NCI-H2081 treated with DMSO at 0.1 percent for 48 hours (cell line): ENCODE measurements around the gene NOD1.
A peak's percentile ranks its signal among the peaks of the same experiment; 100 is the strongest.
"Not testable (repeated sequence)": the region's sequence is repeated elsewhere in the genome, so short reads cannot be mapped to it uniquely, and the experiment has no call there.

Experiments used
- DNase-seq: peaks from one replicate; lab custom pipeline; 2025; lab: John Stamatoyannopoulos, UW

NOD1 gene

GRCh38 chr7:30504301-30505173 is 26.0 kb upstream of the NOD1 start, which contains the start of gene GGCT:
GGCT (minus strand) TSS chr7:30504829; CDS start chr7:30504709, 120 bp downstream.
- peak; percentile 95 for DNase-seq

- no peak for DNase-seq
Measured at GRCh38 chr7:30503274-30504212, 25.0 kb upstream of the NOD1 start.

GRCh38 chr7:30502470-30503251 is 24.1 kb upstream of the NOD1 start:
- DNase-seq: no peak

GRCh38 chr7:30501264-30501663 is 22.7 kb upstream of the NOD1 start:
- no peak for DNase-seq

- DNase-seq: no peak
Measured at GRCh38 chr7:30493228-30493627, 14.6 kb upstream of the NOD1 start.

- no peak for DNase-seq
Measured at GRCh38 chr7:30491417-30491816, 12.8 kb upstream of the NOD1 start.

GRCh38 chr7:30487371-30487770 is 8.8 kb upstream of the NOD1 start:
- no peak for DNase-seq

GRCh38 chr7:30485667-30486066 is 7.1 kb upstream of the NOD1 start:
- no peak for DNase-seq

GRCh38 chr7:30481416-30481815 is 2.8 kb upstream of the NOD1 start:
- not testable (repeated sequence) for DNase-seq

- no peak for DNase-seq
Measured at GRCh38 chr7:30479202-30480120, 877 bp upstream of the NOD1 start.

GRCh38 chr7:30476459-30477145 is 2.0 kb downstream of the NOD1 start:
- peak; percentile 31 for DNase-seq

GRCh38 chr7:30475580-30475979 is 3.0 kb downstream of the NOD1 start:
- no peak for DNase-seq

GRCh38 chr7:30474893-30475292 is 3.7 kb downstream of the NOD1 start:
- no peak for DNase-seq

- no peak for DNase-seq
Measured at GRCh38 chr7:30474485-30474884, 4.1 kb downstream of the NOD1 start.

GRCh38 chr7:30473903-30474302 is 4.7 kb downstream of the NOD1 start:
- no peak for DNase-seq

GRCh38 chr7:30472784-30473775 is 5.5 kb downstream of the NOD1 start:
- no peak for DNase-seq

- no peak for DNase-seq
Measured at GRCh38 chr7:30472081-30472783, 6.4 kb downstream of the NOD1 start.

GRCh38 chr7:30471205-30471604 is 7.4 kb downstream of the NOD1 start:
- DNase-seq: no peak
